Keratinocyte (primary cell): ENCODE measurements around the gene GATA5. TPM values are rescaled to one million over a fixed set of nuclear protein-coding genes. Genes with fewer than 3 reads are reported as not detected.

Experiments
- DNase-seq: peaks from one replicate; pipeline ENCODE4 v3.0.0-alpha.2; 2011; ENCODE audit warnings: low read depth, missing footprints, low spot score
- FAIRE-seq: peaks from 2 replicates; lab custom pipeline; 2011; peaks lifted over from hg19 to GRCh38; lab: Jason Lieb, UNC
- H2AFZ ChIP-seq: 2 replicates; pipeline ENCODE4 v1.6.0; 2012; ENCODE audit warnings: low read length, control low read depth, inconsistent platforms; ENCODE audit not compliant: control insufficient read depth
- H3K27ac ChIP-seq: 2 replicates; pipeline ENCODE4 v1.5.1; 2011; ENCODE audit warnings: low read length; ENCODE audit not compliant: control insufficient read depth, insufficient read depth
- H3K27me3 ChIP-seq: 3 replicates; pipeline ENCODE4 v1.6.0; 2011; ENCODE audit warnings: low read length; ENCODE audit not compliant: control insufficient read depth, insufficient read depth; ENCODE audit errors: extremely low read depth
- H3K36me3 ChIP-seq, 2 experiments: 2 replicates in 1 of 2; 3 replicates in 1 of 2; pipeline ENCODE4 v1.5.1; 2011; ENCODE audit warnings: low read length in 2 of 2, mild to moderate bottlenecking in 1 of 2; ENCODE audit not compliant: control insufficient read depth in 2 of 2, insufficient read depth in 2 of 2; ENCODE audit errors: extremely low read depth in 1 of 2
- H3K4me1 ChIP-seq: 3 replicates; pipeline ENCODE4 v1.5.1; 2011; ENCODE audit warnings: low read length; ENCODE audit not compliant: control insufficient read depth, insufficient read depth; ENCODE audit errors: extremely low read depth
- H3K4me2 ChIP-seq: 3 replicates; pipeline ENCODE4 v1.6.0; 2011; ENCODE audit warnings: low read depth, low read length; ENCODE audit not compliant: control insufficient read depth, insufficient read depth; ENCODE audit errors: extremely low read depth
- H3K4me3 ChIP-seq, 3 experiments: fragments of 200-600 bp in 1 of 3; sonication (generic) in 1 of 3; 2 replicates in 2 of 3; 3 replicates in 1 of 3; pipeline ENCODE4 v1.5.1; 2011 to 2016; ENCODE audit warnings: low read length in 3 of 3, mild to moderate bottlenecking in 3 of 3, control low read depth in 2 of 3, inconsistent platforms in 1 of 3, low read depth in 1 of 3, mixed read lengths in 1 of 3, mixed run types in 1 of 3, moderate library complexity in 1 of 3; ENCODE audit not compliant: control insufficient read depth in 2 of 3, insufficient read depth in 2 of 3; ENCODE audit errors: extremely low read depth in 1 of 3
- H3K79me2 ChIP-seq: 2 replicates; pipeline ENCODE4 v1.6.0; 2012; ENCODE audit warnings: low read length; ENCODE audit not compliant: control insufficient read depth, insufficient read depth
- H3K9ac ChIP-seq: 3 replicates; pipeline ENCODE4 v1.6.0; 2011; ENCODE audit warnings: low read length; ENCODE audit not compliant: control insufficient read depth, insufficient read depth; ENCODE audit errors: extremely low read depth
- H3K9me1 ChIP-seq: 3 replicates; pipeline ENCODE4 v1.6.0; 2011; ENCODE audit warnings: low read length; ENCODE audit not compliant: control insufficient read depth, insufficient read depth; ENCODE audit errors: extremely low read depth
- H3K9me3 ChIP-seq: 2 replicates; pipeline ENCODE4 v1.5.1; 2012; ENCODE audit warnings: low read depth, low read length; ENCODE audit not compliant: control insufficient read depth
- H4K20me1 ChIP-seq: 3 replicates; pipeline ENCODE4 v1.6.0; 2011; ENCODE audit warnings: low read length; ENCODE audit not compliant: control insufficient read depth, insufficient read depth; ENCODE audit errors: extremely low read depth
- EZH2 ChIP-seq: IDR thresholded peaks from one replicate; pipeline ENCODE4 v1.6.1; 2012; ENCODE audit warnings: inconsistent platforms, mild to moderate bottlenecking, low read length, moderate library complexity
- dilution Hi-C: fragments of 300-500 bp; cut with MboI; formaldehyde crosslinking; loops from one replicate; pipeline ENCODE4 v1.7.0; 2020; ENCODE audit warnings: low sequenced_read_pairs; ENCODE audit not compliant: extremely low pct_ligation_motif_present
- polyA plus RNA-seq, 5 experiments: library from polyadenylated mRNA; depleted of rRNA in 3 of 5; stranded (reverse) in 3 of 5; stranded (forward) in 1 of 5; unstranded in 1 of 5; fragments of >200 nt; gene quantifications; 1 replicate in 1 of 5; 2 replicates in 3 of 5; 3 replicates in 1 of 5; pipeline versions ENCODE4 v1.2.1 to v1.2.3, GENCODE V29; 2011 to 2012; ENCODE audit warnings: missing spikeins in 2 of 5, low read depth in 1 of 5, low replicate concordance in 1 of 5
- TF ChIP-seq, protein P1 (sequence below), 3 experiments: IDR thresholded peaks in 1 of 3; conservative IDR thresholded peaks in 1 of 3; optimal IDR thresholded peaks in 1 of 3; 2 replicates in 2 of 3; 3 replicates in 1 of 3; pipeline versions ENCODE3 to v1.5.1; 2011; ENCODE audit warnings: low read length in 3 of 3, mild to moderate bottlenecking in 3 of 3, moderate library complexity in 2 of 3, control low read depth in 1 of 3, inconsistent platforms in 1 of 3; ENCODE audit not compliant: insufficient read depth in 2 of 3; ENCODE audit errors: extremely low read depth in 1 of 3

The GATA5 gene
- polyA plus RNA-seq, 1 donor (not counting 4 experiments of a cell fraction or from before 2014, with no cell fraction given), result not detected

DNA sequence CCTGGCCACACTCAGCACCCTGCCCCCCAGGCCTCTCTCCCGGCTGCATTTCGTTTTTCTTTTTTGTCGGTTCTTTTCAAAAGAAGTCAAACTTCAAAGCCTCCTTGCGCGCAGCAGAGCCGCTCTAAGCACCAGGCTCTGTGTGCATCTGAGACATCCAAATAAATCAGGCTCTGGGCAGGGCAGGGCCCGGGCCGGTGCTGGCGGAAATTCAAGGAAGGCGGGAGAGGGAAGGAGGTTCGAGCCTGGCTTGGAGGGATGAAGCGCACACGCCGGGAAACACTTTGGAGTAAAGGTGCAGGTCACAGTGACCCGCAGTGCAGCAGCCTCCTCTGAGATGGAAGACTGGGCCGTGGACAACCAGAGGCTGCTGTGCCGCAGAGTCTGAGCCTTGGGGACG is 5.8 kb downstream of the GATA5 start:
- FAIRE-seq (no peak), DNase-seq (no peak)
- TF ChIP-seq, protein P1, sequence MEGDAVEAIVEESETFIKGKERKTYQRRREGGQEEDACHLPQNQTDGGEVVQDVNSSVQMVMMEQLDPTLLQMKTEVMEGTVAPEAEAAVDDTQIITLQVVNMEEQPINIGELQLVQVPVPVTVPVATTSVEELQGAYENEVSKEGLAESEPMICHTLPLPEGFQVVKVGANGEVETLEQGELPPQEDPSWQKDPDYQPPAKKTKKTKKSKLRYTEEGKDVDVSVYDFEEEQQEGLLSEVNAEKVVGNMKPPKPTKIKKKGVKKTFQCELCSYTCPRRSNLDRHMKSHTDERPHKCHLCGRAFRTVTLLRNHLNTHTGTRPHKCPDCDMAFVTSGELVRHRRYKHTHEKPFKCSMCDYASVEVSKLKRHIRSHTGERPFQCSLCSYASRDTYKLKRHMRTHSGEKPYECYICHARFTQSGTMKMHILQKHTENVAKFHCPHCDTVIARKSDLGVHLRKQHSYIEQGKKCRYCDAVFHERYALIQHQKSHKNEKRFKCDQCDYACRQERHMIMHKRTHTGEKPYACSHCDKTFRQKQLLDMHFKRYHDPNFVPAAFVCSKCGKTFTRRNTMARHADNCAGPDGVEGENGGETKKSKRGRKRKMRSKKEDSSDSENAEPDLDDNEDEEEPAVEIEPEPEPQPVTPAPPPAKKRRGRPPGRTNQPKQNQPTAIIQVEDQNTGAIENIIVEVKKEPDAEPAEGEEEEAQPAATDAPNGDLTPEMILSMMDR (optimal IDR thresholded peaks at IDR 0.05 in 1 of 3, IDR thresholded peaks at IDR 0.05 in 1 of 3, conservative IDR thresholded peaks at IDR 0.05 in 1 of 3; ENCODE audit: extremely low read depth in 1 of 3, insufficient read depth in 2 of 3, low read length in 3 of 3), result no peak
- TF ChIP-seq EZH2, result no peak
- H4K20me1 ChIP-seq, result peaks cover 2% of the 10 kb centered on the region
- H3K4me1 ChIP-seq, result no peaks in the 10 kb centered on the region
- no peak overlapping the region for H3K27ac ChIP-seq
- no peaks in the 10 kb centered on the region for H3K36me3 ChIP-seq
- no peaks in the 10 kb centered on the region for H3K79me2 ChIP-seq
- peaks cover 68% of the 10 kb centered on the region for H3K27me3 ChIP-seq
- dilution Hi-C loops, result no loop called here
- no peak overlapping the region for H2AFZ ChIP-seq
- no peaks in the 10 kb centered on the region for H3K9me1 ChIP-seq
- H3K9ac ChIP-seq, result no peak overlapping the region
- no peak overlapping the region for H3K4me3 ChIP-seq
- no peak overlapping the region for H3K4me2 ChIP-seq
- H3K9me3 ChIP-seq, result no peaks in the 10 kb centered on the region

DNA sequence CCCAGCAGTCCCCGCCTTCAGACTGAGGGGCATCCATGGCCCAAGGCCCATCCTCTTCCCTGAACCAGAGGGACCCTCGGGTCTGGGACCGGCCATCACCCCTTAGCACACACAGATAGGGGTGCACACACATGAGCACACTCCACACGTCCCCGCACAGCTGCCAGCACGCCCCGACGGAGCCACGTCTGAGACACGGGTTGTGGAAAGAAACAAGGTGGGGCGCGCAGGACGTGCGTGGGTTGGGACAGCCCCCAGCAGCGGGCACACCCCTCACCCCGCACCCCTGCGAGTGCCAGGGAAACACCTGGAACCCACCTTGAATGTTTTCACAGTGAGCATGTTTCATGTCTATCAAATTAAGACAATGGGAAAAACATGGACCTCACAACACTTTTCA is 6.4 kb downstream of the GATA5 start:
- DNase-seq (no peak), FAIRE-seq (no peak)
- peaks cover 61% of the 10 kb centered on the region for H3K27me3 ChIP-seq
- H3K4me2 ChIP-seq, result no peak overlapping the region
- no peaks in the 10 kb centered on the region for H3K4me1 ChIP-seq
- H3K36me3 ChIP-seq, result no peaks in the 10 kb centered on the region
- TF ChIP-seq EZH2, result peak; percentile 2
- TF ChIP-seq, protein P1 (optimal IDR thresholded peaks at IDR 0.05 in 1 of 3, IDR thresholded peaks at IDR 0.05 in 1 of 3, conservative IDR thresholded peaks at IDR 0.05 in 1 of 3; ENCODE audit: extremely low read depth in 1 of 3, insufficient read depth in 2 of 3, low read length in 3 of 3), result no peak
- no peak overlapping the region for H3K27ac ChIP-seq
- no peak overlapping the region for H2AFZ ChIP-seq
- H3K79me2 ChIP-seq, result no peaks in the 10 kb centered on the region
- H4K20me1 ChIP-seq, result no peaks in the 10 kb centered on the region
- H3K9ac ChIP-seq, result no peak overlapping the region
- no peaks in the 10 kb centered on the region for H3K9me1 ChIP-seq
- no peaks in the 10 kb centered on the region for H3K9me3 ChIP-seq
- dilution Hi-C loops, result no loop called here
- no peak overlapping the region for H3K4me3 ChIP-seq
